IMR-90 (cell line): ENCODE results near the gene TMC7. TPM values are rescaled to one million over a fixed set of nuclear protein-coding genes. Genes with fewer than 3 reads are reported as not detected.

Experiments
- ATAC-seq: fragments of 200-7000 bp; cut with Tn5 transposase; 2 replicates; pipeline ENCODE4 v1.9.1; 2020; ENCODE audit warnings: low read depth, mild to moderate bottlenecking, moderate library complexity
- BruUV-seq: library from RNA; stranded (reverse); fragments of 400-500 nt; replicated peaks from 2 replicates; lab custom pipeline; 2021; lab: Mats Ljungman, UMichigan
- CTCF ChIA-PET: fragments of 300-600 bp; formaldehyde crosslinking; extraction: SDS; loops from one replicate; lab custom pipeline; 2021; ENCODE audit warnings: antibody characterized with exemption; lab: Yijun Ruan, JAX
- POLR2A ChIA-PET: fragments of 300-600 bp; sonication (Branson Sonifier 250); formaldehyde crosslinking; loops from one replicate; lab custom pipeline; 2022; ENCODE audit warnings: antibody characterized with exemption; ENCODE audit not compliant: unreplicated experiment; lab: Charles Lee
- DNase-seq: peaks from one replicate; pipeline ENCODE4 v3.0.0; 2013
- H2AFZ ChIP-seq: replicated peaks from 2 replicates; pipeline ENCODE3; 2013; ENCODE audit warnings: low read length, mild to moderate bottlenecking; ENCODE audit not compliant: poor library complexity
- H2AK5ac ChIP-seq: 2 replicates; pipeline ENCODE4 v1.6.1; 2013; ENCODE audit warnings: low read depth, low read length, inconsistent platforms
- H2AK9ac ChIP-seq: replicated peaks from 2 replicates; pipeline ENCODE3; 2013; ENCODE audit warnings: mild to moderate bottlenecking, low read depth, low read length, moderate library complexity; ENCODE audit not compliant: poor library complexity
- H2BK120ac ChIP-seq: 2 replicates; pipeline ENCODE4 v1.6.1; 2013; ENCODE audit warnings: low read depth, low read length, inconsistent platforms
- H2BK15ac ChIP-seq: 3 replicates; pipeline ENCODE4 v1.6.1; 2013; ENCODE audit warnings: low read depth, low read length, inconsistent platforms
- H2BK20ac ChIP-seq: 2 replicates; pipeline ENCODE4 v1.6.1; 2013; ENCODE audit warnings: low read depth, mild to moderate bottlenecking, inconsistent platforms, low read length, moderate library complexity
- H2BK5ac ChIP-seq: 2 replicates; pipeline ENCODE4 v1.6.1; 2013; ENCODE audit warnings: mild to moderate bottlenecking, low read depth, low read length, inconsistent platforms; ENCODE audit not compliant: poor library complexity, severe bottlenecking
- H3K14ac ChIP-seq: replicated peaks from 2 replicates; pipeline ENCODE4 v1.6.1; 2013; ENCODE audit warnings: low read depth, low read length, inconsistent platforms
- H3K18ac ChIP-seq: 2 replicates; pipeline ENCODE4 v1.6.1; 2013; ENCODE audit warnings: low read depth, low read length, control low read depth
- H3K23ac ChIP-seq: 2 replicates; pipeline ENCODE4 v1.6.1; 2013; ENCODE audit warnings: low read depth, low read length, inconsistent platforms
- H3K27ac ChIP-seq: 2 replicates; pipeline ENCODE4 v1.5.1; 2013; ENCODE audit warnings: mild to moderate bottlenecking, control low read depth, low read length; ENCODE audit not compliant: insufficient read depth
- H3K27me3 ChIP-seq: 2 replicates; pipeline ENCODE4 v1.6.1; 2013; ENCODE audit warnings: low read length; ENCODE audit not compliant: control insufficient read depth, insufficient read depth
- H3K36me3 ChIP-seq: 2 replicates; pipeline ENCODE4 v1.6.1; 2013; ENCODE audit warnings: low read length, mixed read lengths; ENCODE audit not compliant: control insufficient read depth, insufficient read depth
- H3K4ac ChIP-seq: 2 replicates; pipeline ENCODE4 v1.6.1; 2013; ENCODE audit warnings: low read depth, low read length, inconsistent platforms
- H3K4me1 ChIP-seq: 2 replicates; pipeline ENCODE4 v1.6.1; 2013; ENCODE audit warnings: low read length, mixed read lengths; ENCODE audit not compliant: control insufficient read depth, insufficient read depth
- H3K4me2 ChIP-seq: 2 replicates; pipeline ENCODE4 v1.6.1; 2013; ENCODE audit warnings: low read depth, mild to moderate bottlenecking, control low read depth, low read length, moderate library complexity
- H3K4me3 ChIP-seq: 2 replicates; pipeline ENCODE4 v1.5.1; 2013; ENCODE audit warnings: low read depth, mild to moderate bottlenecking, control low read depth, low read length, moderate library complexity; ENCODE audit not compliant: insufficient read depth
- H3K56ac ChIP-seq: 2 replicates; pipeline ENCODE4 v1.6.1; 2013; ENCODE audit warnings: low read length, inconsistent platforms; ENCODE audit not compliant: insufficient read depth; ENCODE audit errors: extremely low read depth
- H3K79me1 ChIP-seq, 2 experiments: 2 replicates each; pipeline ENCODE4 v1.6.1; 2013; ENCODE audit warnings: low read length in 2 of 2, inconsistent platforms in 1 of 2, low read depth in 1 of 2
- H3K9ac ChIP-seq: 2 replicates; pipeline ENCODE4 v1.6.1; 2013; ENCODE audit warnings: low read depth, low read length, control low read depth
- H3K9me1 ChIP-seq: 2 replicates; pipeline ENCODE4 v1.6.1; 2013; ENCODE audit warnings: low read length, inconsistent platforms; ENCODE audit not compliant: insufficient read depth
- H3K9me3 ChIP-seq: 2 replicates; pipeline ENCODE4 v1.6.1; 2013; ENCODE audit warnings: low read length; ENCODE audit not compliant: control insufficient read depth, insufficient read depth
- H4K20me1 ChIP-seq: 2 replicates; pipeline ENCODE4 v1.6.1; 2013; ENCODE audit warnings: low read length, inconsistent platforms; ENCODE audit not compliant: insufficient read depth
- H4K5ac ChIP-seq: 2 replicates; pipeline ENCODE4 v1.6.1; 2013; ENCODE audit warnings: mild to moderate bottlenecking, low read depth, low read length, control low read depth
- H4K8ac ChIP-seq, 2 experiments: 2 replicates each; pipeline ENCODE4 v1.6.1; 2013; ENCODE audit warnings: low read depth in 2 of 2, low read length in 2 of 2, control low read depth in 1 of 2, inconsistent platforms in 1 of 2
- H4K91ac ChIP-seq: 2 replicates; pipeline ENCODE4 v1.6.1; 2013; ENCODE audit warnings: low read depth, low read length, inconsistent platforms; ENCODE audit not compliant: insufficient read depth
- NFE2L2 ChIP-seq: fragments of 150-350 bp; IDR thresholded peaks from 2 replicates; pipeline ENCODE4 v1.6.1; 2016; ENCODE audit warnings: low read depth, mild to moderate bottlenecking, low read length
- POLR2A ChIP-seq: IDR thresholded peaks from 2 replicates; pipeline ENCODE4 v1.6.1; 2012; ENCODE audit warnings: mild to moderate bottlenecking, low read depth, low read length
- RCOR1 ChIP-seq: IDR thresholded peaks from 2 replicates; pipeline ENCODE4 v1.6.1; 2012; ENCODE audit warnings: mild to moderate bottlenecking, low read length, improper control_type of control experiment; ENCODE audit not compliant: insufficient replicate concordance
- WGBS, 2 experiments: methylation state at CpG; one replicate each; pipeline versions ENCODE4 v1.1.5 to v1.1.7; 2013; ENCODE audit warnings: missing lambda C conversion rate in 2 of 2; ENCODE audit not compliant: insufficient read length in 1 of 2; ENCODE audit errors: extremely low coverage in 2 of 2; 5-methylcytosine and 5-hydroxymethylcytosine counted together
- dilution Hi-C: fragments of 300-500 bp; cut with HindIII; formaldehyde crosslinking; loops from one replicate; pipeline ENCODE4 v1.14.3; 2018; ENCODE audit warnings: low sequenced_read_pairs; ENCODE audit not compliant: unreplicated experiment
- in situ Hi-C: fragments of 300-500 bp; cut with MboI; formaldehyde crosslinking; loops from 3 replicates; pipeline ENCODE4 v1.14.3; 2019; ENCODE audit warnings: low sequenced_read_pairs, inconsistent platforms, mixed read lengths
- intact Hi-C: fragments of 100-400 bp; cut with micrococcal nuclease; formaldehyde crosslinking; loops from 2 replicates; pipeline ENCODE4 v1.10.0; 2022
- polyA plus RNA-seq, 3 experiments: library from polyadenylated mRNA; depleted of rRNA; stranded (reverse); fragments of >200 nt; gene quantifications; 2 replicates each; pipeline ENCODE4 v1.2.3, GENCODE V29; 2012; ENCODE audit warnings: low replicate concordance in 1 of 3
- total RNA-seq: library from RNA; depleted of rRNA; stranded (reverse); fragments of >200 nt; gene quantifications from 2 replicates; pipeline ENCODE4 v1.2.3, GENCODE V29; 2012

Gene TMC7
- total and polyA plus RNA-seq, 2 of the 4 experiments (the other 2 are of a cell fraction), result 0.27 to 0.36 TPM

DNA sequence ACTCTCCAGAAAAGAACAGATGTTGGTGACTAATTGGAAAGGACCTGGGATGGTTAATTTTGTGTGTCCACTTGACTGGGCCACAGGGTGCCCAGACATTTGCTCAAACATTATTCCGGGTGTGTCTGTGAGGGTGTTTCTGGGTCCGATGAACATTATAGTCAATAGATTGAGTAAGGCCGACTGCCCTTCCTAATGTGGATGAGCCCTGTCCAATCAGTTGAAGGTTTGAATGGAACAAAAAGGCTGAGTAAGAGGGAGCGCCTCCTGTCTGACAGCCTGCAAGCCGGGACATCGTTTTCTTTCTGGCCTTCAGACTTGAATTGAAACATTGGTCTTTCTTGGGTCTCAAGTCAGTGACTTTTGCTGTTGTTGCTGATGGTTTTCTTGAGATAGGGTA lies 107.2 kb downstream of the TMC7 start:
- Histone ChIP-seq H3K4ac (peak overlapping the region; percentile 29; the same call in 1 of the 2 replicates), H3K56ac (no peak overlapping the region), H3K18ac (no peak overlapping the region), H3K79me1 (no peaks in the 10 kb centered on the region), H2BK20ac (peak overlapping the region; percentile 38; the same call in 1 of the 2 replicates), H2AK5ac (peak overlapping the region; percentile 54; the same call in 1 of the 2 replicates), H3K27ac (no peak overlapping the region), H2BK120ac (peak overlapping the region; percentile 40; the same call in 1 of the 2 replicates), H3K4me3 (no peak overlapping the region), H3K9me3 (no peaks in the 10 kb centered on the region), H3K36me3 (no peaks in the 10 kb centered on the region), H3K4me1 (peaks cover 4% of the 10 kb centered on the region; the same call in 1 of the 2 replicates), H3K9ac (no peak overlapping the region), H3K14ac (no peak overlapping the region), H3K27me3 (no peaks in the 10 kb centered on the region), H2BK5ac (no peak overlapping the region), H2AFZ (no peak overlapping the region), H2AK9ac (no peak overlapping the region), H3K9me1 (peaks cover 2% of the 10 kb centered on the region), H4K20me1 (no peaks in the 10 kb centered on the region), H4K8ac (no peak overlapping the region), H3K4me2 (no peak overlapping the region), H4K91ac (no peak overlapping the region; the same call in 1 of the 2 replicates), H3K23ac (no peak overlapping the region), H2BK15ac (no peak overlapping the region; the same call in 2 of the 3 replicates), H4K5ac (no peak overlapping the region)
- CTCF ChIA-PET, result no interaction called here
- BruUV-seq, result no TSS peak
- no peak for DNase-seq
- in situ Hi-C loops (no loop called here), intact Hi-C loops (no loop called here), dilution Hi-C loops (no loop called here)
- ATAC-seq, result no peak
- 100% methylated on average over 3 of the region's 6 CpGs; no CpG with 5 or more reads in 1 of the 2 experiments for WGBS, 2 experiments
- TF ChIP-seq POLR2A (no peak), NFE2L2 (no peak), RCOR1 (no peak)
- POLR2A ChIA-PET, result no interaction called here
